ENCODE measurements around the gene RNU11.
"Not testable (repeated sequence)": the region's sequence is repeated elsewhere in the genome, so short reads cannot be mapped to it uniquely, and the experiment has no call there.

The RNU11 gene

DNA sequence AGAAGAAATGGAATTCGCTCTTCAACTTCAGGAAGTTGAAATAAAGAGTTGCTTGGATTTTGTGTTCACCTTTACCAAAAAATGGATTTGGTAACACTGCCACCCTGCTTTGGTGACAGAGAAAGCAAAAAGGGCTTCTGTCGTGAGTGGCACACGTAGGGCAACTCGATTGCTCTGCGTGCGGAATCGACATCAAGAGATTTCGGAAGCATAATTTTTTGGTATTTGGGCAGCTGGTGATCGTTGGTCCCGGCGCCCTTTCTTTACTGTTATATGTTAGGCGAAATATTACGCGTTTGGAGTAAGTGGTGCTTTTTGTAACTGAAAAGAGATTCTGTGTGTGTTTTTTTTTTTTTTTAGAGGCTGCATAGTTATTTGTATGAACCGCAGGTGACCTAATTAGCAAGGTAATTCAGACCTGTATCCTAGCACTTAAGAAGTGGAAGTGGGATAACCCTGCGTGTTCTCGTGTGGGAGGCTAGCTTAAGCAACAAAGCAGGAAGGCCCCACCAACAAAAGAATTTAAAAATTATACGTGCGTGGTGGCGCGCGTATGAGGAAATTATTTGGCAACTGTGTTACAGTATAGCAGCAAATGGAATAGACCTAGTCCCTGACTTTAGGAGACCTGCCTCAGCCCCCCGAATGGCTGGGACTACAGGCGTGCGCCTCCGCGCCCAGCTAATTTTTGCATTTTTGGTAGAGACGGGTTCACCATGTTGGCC lies at the start of gene RNU11:
Gene RNU11, plus strand, starts transcription at position 127 of the 725 bp plus-strand sequence.
- DNase-seq = peak; percentile 85

DNA sequence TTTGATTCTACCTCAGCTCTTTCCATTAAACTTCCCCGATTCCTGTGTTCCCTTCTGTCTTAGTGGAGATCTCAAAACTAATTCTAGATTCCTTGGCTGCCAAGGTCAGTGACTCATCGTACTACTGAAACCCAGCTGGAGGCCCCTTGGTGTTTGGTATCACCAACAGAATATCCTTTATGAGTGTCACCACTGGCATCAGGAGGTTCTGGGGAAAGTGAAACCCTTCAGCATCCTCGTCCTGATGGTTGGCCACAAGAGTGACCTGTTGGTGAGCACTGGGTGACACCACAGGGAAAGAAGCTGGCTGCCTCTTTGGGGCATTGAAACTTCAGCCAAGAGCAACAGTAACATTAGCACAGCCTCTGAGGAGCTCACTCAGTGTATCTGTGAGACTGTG lies 46.7 kb upstream of the RNU11 start:
- no peak for DNase-seq

DNA sequence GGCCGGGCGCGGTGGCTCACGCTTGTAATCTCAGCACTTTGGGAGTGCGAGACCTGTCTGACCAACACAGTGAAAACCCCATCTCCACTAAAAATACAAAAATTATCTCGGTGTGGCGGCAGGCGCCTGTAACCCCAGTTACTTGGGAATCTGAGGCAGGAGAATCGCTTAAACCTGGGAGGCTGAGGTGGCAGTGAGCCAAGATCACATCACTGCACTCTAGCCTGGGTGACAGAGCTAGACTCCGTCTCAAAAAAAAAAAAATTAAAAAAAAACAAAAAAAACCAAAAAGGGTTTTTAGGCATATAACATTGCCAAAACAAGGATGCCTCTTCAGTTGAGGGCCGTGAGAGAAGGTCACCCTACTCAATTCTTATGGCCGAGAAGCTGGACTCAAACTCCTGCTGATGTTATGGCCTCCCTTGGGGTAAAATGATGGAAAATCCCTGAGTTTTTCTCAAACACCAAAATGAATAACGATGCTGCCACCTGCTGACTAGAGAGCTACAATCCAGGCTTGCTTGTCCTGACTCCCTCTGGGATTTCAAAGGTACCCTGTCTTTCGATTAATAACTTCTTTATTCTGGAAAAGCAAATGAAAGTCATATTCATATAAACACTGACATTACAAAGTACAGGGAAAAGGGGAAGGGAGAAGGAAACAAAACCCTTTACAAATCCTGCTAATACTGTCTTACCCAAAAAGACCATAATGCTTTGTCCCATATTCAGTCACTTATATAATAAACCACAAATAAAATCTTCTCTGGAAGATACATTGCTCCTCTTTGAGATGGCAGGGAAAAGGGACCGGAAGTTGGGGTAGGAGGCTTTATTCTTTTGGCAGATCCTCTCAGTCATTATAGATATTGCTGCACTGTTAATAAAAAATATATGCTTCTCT lies 45.6 kb upstream of the RNU11 start:
- DNase-seq = no peak

DNA sequence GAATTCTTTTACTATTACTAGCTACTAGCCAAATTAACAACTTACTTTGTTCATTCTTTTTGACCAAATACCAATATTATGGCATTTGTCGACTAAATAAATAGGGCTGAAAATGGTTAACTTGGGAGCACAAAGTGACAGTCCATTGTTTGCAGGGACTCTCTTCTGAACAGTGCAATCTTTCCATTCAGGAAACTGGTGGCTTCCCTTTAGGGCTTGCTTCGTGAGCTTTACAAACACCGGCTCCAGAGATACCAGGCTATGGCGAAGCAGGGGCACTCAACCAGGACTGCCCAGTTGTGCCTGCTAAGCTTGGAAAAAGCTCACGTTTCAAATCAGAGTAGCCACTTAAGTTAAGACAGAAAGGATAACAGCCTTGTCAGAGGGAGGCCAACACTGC lies 44.0 kb upstream of the RNU11 start:
- DNase-seq = no peak

DNA sequence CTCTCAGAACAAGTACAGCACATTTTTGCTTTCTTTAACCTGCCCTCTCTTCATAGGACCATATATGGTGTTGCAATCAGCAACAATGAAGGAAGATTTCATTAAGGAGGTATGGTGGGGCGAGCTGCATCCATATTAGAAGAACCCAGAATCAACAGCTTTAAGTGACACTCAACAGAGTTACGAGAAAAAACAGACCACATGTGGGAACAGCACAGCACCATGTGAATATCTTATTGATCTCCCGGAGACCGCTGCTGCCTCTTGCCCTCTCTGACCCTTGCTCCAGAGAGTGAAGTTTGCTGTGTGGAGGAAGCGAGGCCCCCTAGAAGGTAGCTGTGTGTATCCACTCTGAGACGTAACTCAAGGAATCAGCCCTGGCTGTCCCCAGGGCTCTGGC lies 43.4 kb upstream of the RNU11 start:
- DNase-seq = no peak

DNA sequence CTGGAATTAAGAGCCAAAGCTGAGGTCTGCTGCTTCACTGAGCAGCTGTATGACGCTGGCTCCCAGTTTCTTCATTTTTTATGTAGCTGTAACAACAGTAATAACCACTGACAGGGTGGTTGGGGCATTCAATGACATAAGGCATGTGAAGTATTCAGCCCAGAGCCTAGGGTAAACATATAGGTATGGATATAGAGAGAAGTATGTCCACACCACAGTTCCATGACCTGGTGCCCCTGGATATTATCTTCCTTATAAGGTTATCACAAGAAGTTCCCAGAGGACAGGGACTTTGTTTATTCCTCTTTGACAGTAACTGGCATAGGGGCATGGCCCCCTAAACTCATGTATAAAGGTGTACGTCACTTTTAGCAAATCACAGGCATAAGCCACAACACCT lies 41.6 kb upstream of the RNU11 start:
- DNase-seq = no peak

DNA sequence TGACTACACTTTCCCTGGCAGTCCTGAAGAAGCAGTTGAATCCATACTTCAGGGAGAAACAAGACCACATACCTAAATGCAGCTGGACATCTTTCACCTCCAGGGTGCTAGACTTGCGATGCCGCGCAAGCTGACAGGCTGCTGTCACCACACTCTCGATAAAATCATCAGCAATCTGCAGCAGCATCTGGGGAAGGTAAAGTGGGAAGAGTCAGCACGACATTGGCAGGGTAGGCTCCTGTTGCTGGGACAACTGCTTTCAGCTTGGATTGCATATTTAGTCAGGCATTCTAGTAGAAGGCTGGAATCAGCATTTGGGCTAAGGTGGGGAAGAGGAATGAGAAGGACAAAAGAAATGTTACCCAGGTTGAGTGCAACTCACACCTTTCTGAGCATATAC lies 35.2 kb upstream of the RNU11 start:
- DNase-seq = no peak

DNA sequence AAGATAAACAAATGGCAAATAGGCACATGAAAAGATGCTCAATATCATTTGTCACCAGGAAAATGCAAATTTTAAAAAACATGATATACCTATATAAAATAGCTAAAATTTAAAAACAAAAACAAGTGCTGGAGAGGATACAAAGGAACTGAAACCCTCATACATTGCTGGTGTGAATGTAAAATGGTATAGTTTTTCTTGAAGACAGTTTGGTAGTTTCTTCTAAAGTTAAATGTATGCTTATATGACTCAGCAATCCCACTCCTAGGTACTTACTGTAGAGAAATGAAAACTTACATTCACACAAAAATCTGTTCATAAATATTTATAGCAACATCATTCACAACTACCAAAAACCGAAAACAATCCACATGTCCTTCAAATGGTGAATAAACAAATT lies 16.7 kb upstream of the RNU11 start:
- no peak for DNase-seq

DNA sequence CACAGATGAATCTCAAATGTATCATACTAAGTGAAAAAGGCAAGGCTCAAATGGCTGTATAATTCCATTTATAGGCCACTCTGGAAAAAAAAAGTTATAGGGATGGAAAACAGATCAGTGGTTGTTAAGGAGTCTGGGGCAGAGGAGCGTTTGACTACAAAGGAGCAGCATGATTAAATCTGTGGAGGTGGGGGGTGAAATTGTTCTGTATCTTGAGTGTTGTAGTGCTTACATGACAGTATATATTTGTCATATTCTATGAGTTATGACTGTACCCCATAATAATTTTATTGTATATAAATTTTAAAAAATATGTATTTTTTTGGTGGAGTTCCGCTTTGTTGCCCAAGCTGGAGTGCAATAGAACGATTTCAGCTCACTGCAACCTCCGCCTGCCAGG lies 15.8 kb upstream of the RNU11 start:
- no peak for DNase-seq

DNA sequence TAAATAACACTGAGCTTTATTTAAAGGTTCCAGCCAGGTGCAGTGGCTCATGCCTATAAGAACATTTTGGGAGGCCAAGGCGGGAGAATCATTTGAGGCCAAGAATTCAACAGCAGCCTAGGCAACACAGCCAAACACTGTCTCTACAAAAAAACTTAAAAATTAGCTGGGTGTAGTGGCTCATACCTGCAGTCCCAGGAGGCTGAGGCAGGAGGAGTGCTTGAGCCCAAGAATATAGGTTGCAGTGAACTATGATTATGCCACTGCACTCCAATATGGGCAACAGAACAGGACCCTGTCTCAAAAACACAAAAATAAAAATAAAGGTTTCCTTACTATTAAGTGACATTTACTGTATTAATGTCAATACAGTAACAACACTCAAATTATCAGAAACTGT lies 7.6 kb upstream of the RNU11 start:
- peak; percentile 2 for DNase-seq

DNA sequence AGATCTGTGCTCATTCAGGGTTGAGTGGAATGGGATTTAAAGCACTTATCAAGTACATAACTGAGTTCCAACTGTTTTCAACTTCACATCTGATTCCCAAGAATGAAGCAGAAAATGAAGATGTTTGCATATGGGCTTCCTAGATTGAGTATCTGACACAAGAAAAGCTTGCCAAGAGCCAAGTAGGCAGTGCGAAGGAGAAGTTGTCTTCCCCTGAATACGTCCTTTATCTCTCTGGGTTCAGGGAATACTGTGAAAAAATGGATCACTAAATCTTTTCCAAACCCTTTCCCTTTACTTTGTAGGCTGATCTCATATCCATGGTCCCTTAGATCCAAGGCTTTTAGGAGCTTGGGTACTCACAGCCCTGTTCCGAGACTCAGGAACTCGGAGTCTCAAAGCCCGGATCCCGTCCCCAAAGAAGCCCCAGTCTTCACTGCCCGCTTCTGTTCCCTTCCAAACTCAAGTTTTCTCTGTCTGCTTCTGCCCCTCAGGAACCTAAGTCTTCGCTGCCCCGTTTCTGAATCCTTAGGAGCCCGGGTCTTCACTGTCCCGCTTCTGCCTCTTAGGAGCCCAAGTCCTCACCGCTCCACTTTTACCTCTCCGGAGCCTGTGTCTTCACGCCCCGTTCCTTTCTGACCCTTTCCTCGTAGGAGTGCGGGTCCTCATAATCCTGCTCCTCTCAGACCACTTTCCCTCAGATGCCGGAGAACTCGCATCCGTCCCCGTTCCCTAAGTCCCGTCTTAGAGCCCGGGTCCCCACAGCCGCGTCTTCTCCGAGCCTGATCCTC lies 6.1 kb upstream of the RNU11 start:
- DNase-seq = no peak

DNA sequence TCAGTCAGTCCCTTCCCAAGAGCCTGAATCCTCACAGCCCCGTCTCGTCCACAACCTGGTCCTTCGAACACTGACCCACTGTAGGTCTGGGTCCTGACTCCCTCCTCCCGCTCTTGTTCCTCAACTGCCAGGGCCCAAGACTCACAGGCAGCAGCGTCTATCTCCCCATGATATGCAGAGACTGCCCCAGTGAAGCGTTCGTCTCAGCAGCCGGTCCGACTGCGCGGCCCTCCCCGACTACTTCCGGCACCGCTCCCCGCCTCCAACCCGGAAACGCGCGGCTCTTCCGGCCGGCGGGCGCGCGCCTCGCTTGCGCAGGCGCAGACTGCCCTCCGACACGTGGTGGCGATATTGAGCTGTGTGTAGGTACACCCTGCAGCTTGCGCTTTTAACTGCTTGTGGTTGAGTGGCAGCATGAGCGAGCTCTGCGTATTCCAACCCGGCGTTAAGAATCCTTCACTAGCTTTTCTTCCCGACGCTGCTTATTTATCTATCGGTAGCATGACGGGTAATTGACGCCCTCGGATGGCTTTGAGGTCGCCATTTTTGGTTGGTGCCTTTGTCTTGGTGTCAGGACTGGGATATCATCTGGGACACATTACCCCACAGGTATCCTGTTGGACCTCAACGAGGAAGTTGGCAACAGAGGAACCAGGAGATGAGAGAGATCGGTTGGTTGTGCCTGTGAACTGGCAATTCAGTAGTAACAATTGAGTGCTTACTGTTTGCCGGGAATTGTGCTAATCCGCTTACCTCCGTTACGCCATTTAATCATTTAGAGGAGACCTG lies 5.4 kb upstream of the RNU11 start, which contains the start of gene TAF12:
Gene TAF12, minus strand, starts transcription at position 221 of the 789 bp plus-strand sequence. CDS start 20,986 bp downstream, outside the sequence.
- DNase-seq = peak; percentile 89

DNA sequence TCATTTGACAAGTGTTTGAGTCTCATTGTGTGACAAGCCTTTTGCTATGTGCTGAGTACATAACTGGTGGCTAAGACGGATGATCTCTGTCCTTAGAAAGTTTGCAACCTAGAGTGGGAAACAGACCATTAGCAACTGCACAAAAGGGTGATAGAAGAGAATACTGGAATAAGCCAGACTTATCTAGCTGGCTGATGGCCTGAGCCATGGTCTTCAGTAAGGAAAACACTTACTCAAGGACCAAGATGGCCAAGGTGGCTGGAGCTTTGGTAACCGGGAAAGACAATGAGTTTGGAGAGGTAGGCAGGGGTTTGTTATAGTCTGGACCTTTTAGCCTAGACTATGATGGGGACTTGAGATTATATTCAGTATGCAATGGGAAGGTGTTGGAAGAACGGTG lies 3.9 kb upstream of the RNU11 start:
- DNase-seq = no peak

DNA sequence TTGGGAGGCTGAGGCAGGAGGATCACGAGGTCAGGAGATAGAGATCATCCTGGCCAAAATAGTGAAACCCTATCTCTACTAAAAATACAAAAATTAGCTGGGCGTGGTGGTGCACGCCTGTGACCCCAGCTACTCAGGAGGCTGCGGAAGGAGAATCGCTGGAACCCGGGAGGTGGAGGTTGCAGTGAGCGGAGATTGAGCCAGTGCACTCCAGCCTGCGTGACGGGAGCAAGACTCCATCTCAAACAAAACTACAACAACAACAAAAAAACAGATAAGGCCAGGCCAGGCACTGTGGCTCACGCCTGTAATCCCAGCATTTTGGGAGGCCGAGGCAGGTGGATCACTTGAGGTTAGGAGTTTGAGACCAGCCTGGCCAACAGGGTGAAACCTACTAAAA lies 3.0 kb upstream of the RNU11 start:
- not testable (repeated sequence) for DNase-seq

DNA sequence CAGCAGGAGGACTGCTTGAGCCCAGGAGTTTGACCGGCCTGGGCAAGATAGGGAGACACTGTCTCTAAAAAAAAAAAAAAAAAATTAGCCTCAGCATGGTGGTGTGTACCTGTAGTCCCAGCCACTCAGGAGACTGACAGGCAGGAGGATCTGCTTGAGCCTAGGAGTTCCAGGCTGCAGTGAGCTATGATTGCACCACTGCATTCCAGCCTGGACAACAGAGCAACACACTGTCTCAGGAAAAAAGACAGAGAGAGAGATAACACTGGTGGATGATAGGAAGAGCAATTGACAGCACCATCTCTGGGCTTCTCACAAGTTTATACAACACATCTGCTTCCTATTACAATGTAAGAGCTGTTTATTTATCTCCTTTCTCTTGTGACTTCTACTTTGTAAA lies 2.4 kb upstream of the RNU11 start:
- no peak for DNase-seq

DNA sequence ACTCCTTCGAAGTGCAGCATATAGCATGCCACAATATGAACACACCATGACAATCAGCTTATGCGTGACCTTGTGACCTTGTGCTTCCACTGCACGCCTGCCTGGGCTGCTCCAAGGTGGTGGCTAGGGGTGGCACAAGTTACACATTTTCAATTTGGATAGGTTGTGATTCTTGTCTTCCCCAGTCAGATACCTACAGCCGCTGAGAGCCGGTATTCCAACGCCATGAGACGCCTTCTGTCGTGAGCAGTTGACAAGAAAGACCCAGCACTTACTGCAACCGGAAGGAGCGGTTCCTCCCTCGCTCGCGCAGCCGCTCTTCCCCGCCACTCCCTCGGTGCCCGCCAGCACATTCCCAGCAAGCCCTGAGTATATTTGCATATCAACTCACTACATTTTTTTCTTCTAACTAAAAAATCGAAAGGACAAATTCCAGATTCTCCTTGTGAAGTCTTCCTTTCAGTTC lies 359 bp upstream of the RNU11 start:
- DNase-seq = peak; percentile 79

DNA sequence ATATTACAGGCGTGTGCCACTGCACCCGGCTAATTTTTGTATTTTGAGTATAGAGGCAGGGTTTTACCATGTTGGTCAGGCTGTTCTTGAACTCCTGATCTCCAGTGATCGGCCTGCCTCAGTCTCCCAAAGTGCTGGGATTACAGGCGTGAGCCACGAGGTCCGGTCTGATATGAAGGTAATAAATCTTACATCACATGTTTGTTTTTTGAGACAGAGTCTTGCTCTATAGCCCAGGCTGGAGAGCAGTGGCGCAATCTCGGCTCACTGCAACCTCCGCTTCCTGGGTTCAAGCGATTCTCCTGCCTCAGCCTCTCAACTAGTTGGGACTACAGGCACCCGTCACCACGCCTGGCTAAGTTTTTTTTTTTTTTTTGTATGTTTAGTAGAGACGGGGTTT lies 4.7 kb downstream of the RNU11 start:
- not testable (repeated sequence) for DNase-seq

DNA sequence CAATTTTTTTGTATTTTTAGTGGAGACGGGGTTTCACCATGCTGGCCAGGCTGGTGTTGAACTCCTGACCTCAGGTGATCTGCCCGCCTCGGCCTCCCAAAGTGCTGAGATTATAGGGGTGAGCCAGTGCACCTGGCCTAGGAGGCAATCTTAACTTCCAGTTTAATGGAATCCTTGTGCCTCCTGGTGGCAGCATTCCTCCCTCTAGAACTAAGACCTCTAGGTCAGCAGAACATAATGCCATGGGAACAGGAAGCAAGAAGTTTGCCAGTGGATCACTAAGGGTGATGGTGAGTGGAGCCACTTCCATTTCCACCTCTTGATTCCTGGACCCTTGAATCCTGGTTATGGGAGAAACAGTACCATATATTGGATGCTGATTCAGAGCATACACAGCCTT lies 5.5 kb downstream of the RNU11 start:
- not testable (repeated sequence) for DNase-seq

DNA sequence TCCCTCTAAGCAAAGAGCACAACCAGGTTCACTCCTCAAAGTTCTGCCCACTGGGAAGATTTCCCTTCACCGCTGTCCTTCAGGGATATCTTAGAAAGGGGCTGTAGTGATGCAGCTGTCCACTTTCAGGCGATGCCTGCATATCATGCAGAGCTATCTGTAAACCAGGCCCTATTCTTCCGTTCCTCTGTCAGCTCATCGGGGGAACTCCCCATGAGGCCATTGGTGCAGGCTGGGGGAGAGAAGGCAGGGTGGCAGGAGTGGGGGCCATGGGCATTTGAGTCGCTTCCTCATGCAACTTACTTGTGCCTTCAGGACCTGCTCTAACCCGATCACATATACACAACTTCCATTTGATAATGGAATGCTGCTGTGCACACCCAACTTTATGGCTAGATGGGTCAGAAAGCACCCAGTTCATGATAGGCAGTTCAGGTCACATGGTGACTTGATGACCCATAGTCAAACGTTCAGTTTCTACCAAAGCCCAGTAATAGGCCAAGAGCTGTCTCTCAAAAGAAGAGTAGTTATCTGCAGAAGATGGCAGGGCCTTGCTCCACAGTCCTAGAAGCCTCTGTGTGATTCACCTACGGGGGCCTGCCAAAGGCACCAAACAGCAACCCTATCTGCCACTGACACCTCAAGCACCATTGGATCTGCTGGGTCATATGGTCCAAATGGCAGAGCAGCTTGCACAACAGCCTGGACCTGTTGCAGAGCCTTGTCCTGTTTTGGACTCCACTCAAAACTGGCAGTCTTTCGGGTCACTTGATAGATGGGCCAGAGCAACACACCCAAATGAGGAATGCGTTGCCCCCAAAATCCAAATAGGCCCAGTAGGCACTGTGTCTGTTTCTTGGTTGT lies 7.3 kb downstream of the RNU11 start:
- not testable (repeated sequence) for DNase-seq

DNA sequence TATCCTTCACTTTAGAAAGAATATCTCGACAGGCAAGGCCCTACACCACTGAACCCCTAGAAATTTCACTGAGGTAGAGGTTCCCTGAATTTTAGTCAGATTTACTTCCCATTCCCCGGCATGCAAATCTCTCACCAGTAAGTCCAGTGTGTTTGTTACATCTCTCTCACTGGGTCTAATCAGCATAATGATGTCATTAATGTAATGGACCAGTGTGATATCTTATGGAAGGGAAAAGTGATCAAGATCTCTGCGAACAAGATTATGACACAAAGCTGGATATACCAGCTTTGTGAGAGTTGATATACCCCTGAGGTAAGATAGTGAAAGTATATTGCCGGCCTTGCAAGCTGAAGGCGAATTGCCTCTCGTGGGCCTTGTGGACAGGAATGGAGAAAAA lies 7.9 kb downstream of the RNU11 start:
- no peak for DNase-seq

DNA sequence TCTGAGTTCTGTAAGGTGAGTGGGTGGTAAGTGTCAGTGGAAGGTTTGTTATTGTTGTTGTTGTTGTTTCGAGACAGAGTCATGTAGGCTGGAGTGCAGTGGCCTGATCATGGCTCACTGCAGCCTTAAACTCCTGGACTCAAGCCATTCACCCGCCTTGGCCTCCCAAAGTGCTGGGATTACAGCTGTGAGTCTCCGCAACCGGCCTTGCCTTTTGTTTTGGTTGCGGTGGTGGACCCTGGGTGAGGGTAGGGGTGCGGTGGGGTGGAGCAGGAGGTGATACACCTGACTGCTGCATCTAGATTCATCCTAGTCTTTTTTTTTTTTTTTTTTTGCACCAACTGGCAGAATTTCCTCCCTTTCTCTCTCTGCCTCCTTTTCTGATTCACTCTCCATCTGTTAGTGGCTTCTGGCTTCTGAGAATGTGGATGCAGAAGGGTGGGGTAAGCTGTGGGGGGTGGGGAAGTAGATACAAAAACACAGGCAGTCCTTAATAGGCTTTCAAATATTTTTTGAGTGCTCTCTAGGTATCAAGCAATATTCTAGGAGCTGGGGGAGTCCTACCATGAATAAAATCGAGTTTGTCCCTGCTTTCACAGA lies 15.6 kb downstream of the RNU11 start:
- no peak for DNase-seq
